NCI-H82 treated with DMSO at 0.1 percent for 48 hours (cell line): Measurements from ENCODE around the gene SIGLEC14.
A peak's percentile ranks its signal among the peaks of the same experiment; 100 is the strongest.
"Not testable (repeated sequence)": the region's sequence is repeated elsewhere in the genome, so short reads cannot be mapped to it uniquely, and the experiment has no call there.

Experiments used
- DNase-seq: peaks from one replicate; lab custom pipeline; 2025; ENCODE audit not compliant: unreplicated experiment; lab: John Stamatoyannopoulos, UW

The SIGLEC14 gene

GRCh38 chr19:51675911-51676565, 29.4 kb upstream of the SIGLEC14 start:
- not testable (repeated sequence) for DNase-seq

- DNase-seq, result no peak
Observed at GRCh38 chr19:51668216-51668615, 21.6 kb upstream of the SIGLEC14 start.

- DNase-seq, result no peak
Observed at GRCh38 chr19:51664997-51665396, 18.4 kb upstream of the SIGLEC14 start.

- no peak for DNase-seq
Observed at GRCh38 chr19:51664131-51664530, 17.5 kb upstream of the SIGLEC14 start.

GRCh38 chr19:51663650-51664049, 17.0 kb upstream of the SIGLEC14 start:
- DNase-seq, result no peak

- peak; percentile 23 for DNase-seq
Observed at GRCh38 chr19:51660975-51661600, 14.5 kb upstream of the SIGLEC14 start.

- DNase-seq, result no peak
Observed at GRCh38 chr19:51654783-51655182, 8.2 kb upstream of the SIGLEC14 start.

- DNase-seq, result no peak
Observed at GRCh38 chr19:51653162-51653561, 6.5 kb upstream of the SIGLEC14 start.

GRCh38 chr19:51652266-51652665, 5.6 kb upstream of the SIGLEC14 start:
- no peak for DNase-seq

- no peak for DNase-seq
Observed at GRCh38 chr19:51651216-51651846, 4.7 kb upstream of the SIGLEC14 start.

GRCh38 chr19:51647318-51647717, 693 bp upstream of the SIGLEC14 start:
- DNase-seq, result no peak

- DNase-seq, result no peak
Observed at GRCh38 chr19:51644636-51645271, 1.9 kb downstream of the SIGLEC14 start.

- DNase-seq, result no peak
Observed at GRCh38 chr19:51641648-51642047, 5.0 kb downstream of the SIGLEC14 start.

GRCh38 chr19:51640386-51640785, 6.2 kb downstream of the SIGLEC14 start:
- no peak for DNase-seq

- DNase-seq, result no peak
Observed at GRCh38 chr19:51639916-51640315, 6.7 kb downstream of the SIGLEC14 start.

- DNase-seq, result no peak
Observed at GRCh38 chr19:51637362-51637978, 9.2 kb downstream of the SIGLEC14 start.

- no peak for DNase-seq
Observed at GRCh38 chr19:51632126-51632525, 14.5 kb downstream of the SIGLEC14 start.

- DNase-seq, result not testable (repeated sequence)
Observed at GRCh38 chr19:51630315-51630714, 16.3 kb downstream of the SIGLEC14 start, which contains the start of gene SIGLEC5. Gene SIGLEC5 (minus strand): TSS chr19:51630401. CDS start chr19:51630335, 66 bp downstream.

- DNase-seq, result no peak
Observed at GRCh38 chr19:51628153-51628939, 18.3 kb downstream of the SIGLEC14 start.

GRCh38 chr19:51627491-51628138, 19.0 kb downstream of the SIGLEC14 start:
- DNase-seq, result no peak
